HEK293 (cell line): ENCODE measurements around the gene KCNH8.

Experiments used
- GFI1B ChIP-seq: fragments of 450-650 bp; formaldehyde crosslinking; IDR thresholded peaks from 2 replicates; pipeline ENCODE4 v1.5.1; 2016; ENCODE audit warnings: missing biosample characterization, missing genetic modification characterization
- GLIS1 ChIP-seq: fragments of 450-650 bp; formaldehyde crosslinking; IDR thresholded peaks from 2 replicates; pipeline ENCODE4 v1.5.1; 2016; ENCODE audit warnings: missing biosample characterization, missing genetic modification characterization
- GLIS2 ChIP-seq: fragments of 450-650 bp; formaldehyde crosslinking; IDR thresholded peaks from 2 replicates; pipeline ENCODE4 v1.5.1; 2016; ENCODE audit warnings: missing biosample characterization, missing genetic modification characterization
- SP2 ChIP-seq: fragments of 450-650 bp; formaldehyde crosslinking; IDR thresholded peaks from 2 replicates; pipeline ENCODE4 v1.5.1; 2016; ENCODE audit warnings: missing biosample characterization, missing genetic modification characterization
- WT1 ChIP-seq: fragments of 450-650 bp; formaldehyde crosslinking; IDR thresholded peaks from 2 replicates; pipeline ENCODE4 v1.5.1; 2016; ENCODE audit warnings: missing biosample characterization, missing genetic modification characterization
- ZBTB1 ChIP-seq: fragments of 450-650 bp; formaldehyde crosslinking; IDR thresholded peaks from 2 replicates; pipeline ENCODE4 v1.5.1; 2016; ENCODE audit warnings: missing biosample characterization, missing genetic modification characterization
- ZBTB21 ChIP-seq: fragments of 450-650 bp; formaldehyde crosslinking; IDR thresholded peaks from 2 replicates; pipeline ENCODE4 v1.5.1; 2017; ENCODE audit warnings: missing biosample characterization, missing genetic modification characterization
- ZBTB6 ChIP-seq: fragments of 450-650 bp; formaldehyde crosslinking; IDR thresholded peaks from 2 replicates; pipeline ENCODE4 v1.5.1; 2017; ENCODE audit warnings: missing biosample characterization, missing genetic modification characterization
- ZFP3 ChIP-seq: fragments of 450-650 bp; formaldehyde crosslinking; IDR thresholded peaks from 2 replicates; pipeline ENCODE4 v1.5.1; 2016; ENCODE audit warnings: low read depth, missing biosample characterization, missing genetic modification characterization
- ZFP41 ChIP-seq: fragments of 450-650 bp; formaldehyde crosslinking; IDR thresholded peaks from 2 replicates; pipeline ENCODE4 v1.5.1; 2016; ENCODE audit warnings: missing biosample characterization, missing genetic modification characterization, borderline replicate concordance
- ZNF133 ChIP-seq: fragments of 450-650 bp; formaldehyde crosslinking; IDR thresholded peaks from 2 replicates; pipeline ENCODE4 v1.5.1; 2016; ENCODE audit warnings: missing biosample characterization, missing genetic modification characterization
- ZNF140 ChIP-seq: fragments of 450-650 bp; formaldehyde crosslinking; IDR thresholded peaks from 2 replicates; pipeline ENCODE4 v1.5.1; 2016; ENCODE audit warnings: missing biosample characterization, missing genetic modification characterization
- ZNF211 ChIP-seq: fragments of 450-650 bp; formaldehyde crosslinking; IDR thresholded peaks from 2 replicates; pipeline ENCODE4 v1.5.1; 2016; ENCODE audit warnings: low read depth, missing biosample characterization, missing genetic modification characterization
- ZNF223 ChIP-seq: fragments of 450-650 bp; formaldehyde crosslinking; IDR thresholded peaks from 2 replicates; pipeline ENCODE4 v1.5.1; 2016; ENCODE audit warnings: missing biosample characterization, missing genetic modification characterization
- ZNF341 ChIP-seq: fragments of 450-650 bp; formaldehyde crosslinking; IDR thresholded peaks from 2 replicates; pipeline ENCODE4; 2016; ENCODE audit warnings: low read depth, missing biosample characterization, missing genetic modification characterization
- ZNF354C ChIP-seq: fragments of 450-650 bp; formaldehyde crosslinking; IDR thresholded peaks from 2 replicates; pipeline ENCODE4 v1.5.1; 2016; ENCODE audit warnings: missing biosample characterization, missing genetic modification characterization, low read depth, borderline replicate concordance
- ZNF366 ChIP-seq: fragments of 450-650 bp; formaldehyde crosslinking; conservative IDR thresholded peaks from 2 replicates; pipeline ENCODE4 v1.5.1; 2016; ENCODE audit warnings: missing biosample characterization, missing genetic modification characterization
- ZNF423 ChIP-seq: fragments of 450-650 bp; formaldehyde crosslinking; IDR thresholded peaks from 2 replicates; pipeline ENCODE4 v1.5.1; 2016; ENCODE audit warnings: missing biosample characterization, missing genetic modification characterization
- ZNF473 ChIP-seq: fragments of 450-650 bp; formaldehyde crosslinking; IDR thresholded peaks from 2 replicates; pipeline ENCODE4 v1.5.1; 2017; ENCODE audit warnings: missing biosample characterization, missing genetic modification characterization
- ZNF488 ChIP-seq: fragments of 450-650 bp; formaldehyde crosslinking; IDR thresholded peaks from 2 replicates; pipeline ENCODE4 v1.5.1; 2016; ENCODE audit warnings: missing biosample characterization, missing genetic modification characterization
- ZNF544 ChIP-seq: fragments of 450-650 bp; formaldehyde crosslinking; IDR thresholded peaks from 2 replicates; pipeline ENCODE4 v1.5.0; 2017; ENCODE audit warnings: missing biosample characterization, missing genetic modification characterization
- ZNF555 ChIP-seq: fragments of 450-650 bp; formaldehyde crosslinking; conservative IDR thresholded peaks from 2 replicates; pipeline ENCODE4 v1.5.1; 2017; ENCODE audit warnings: missing biosample characterization, mild to moderate bottlenecking, missing genetic modification characterization, inconsistent platforms
- ZNF580 ChIP-seq: fragments of 450-650 bp; formaldehyde crosslinking; IDR thresholded peaks from 2 replicates; pipeline ENCODE4 v1.5.1; 2016; ENCODE audit warnings: missing biosample characterization, missing genetic modification characterization
- ZNF621 ChIP-seq: fragments of 450-650 bp; formaldehyde crosslinking; IDR thresholded peaks from 2 replicates; pipeline ENCODE4 v1.5.1; 2017; ENCODE audit warnings: missing biosample characterization, missing genetic modification characterization
- ZNF623 ChIP-seq: fragments of 450-650 bp; formaldehyde crosslinking; IDR thresholded peaks from 2 replicates; pipeline ENCODE4 v1.5.1; 2016; ENCODE audit warnings: missing biosample characterization, missing genetic modification characterization
- ZNF629 ChIP-seq: fragments of 450-650 bp; formaldehyde crosslinking; IDR thresholded peaks from 2 replicates; pipeline ENCODE4 v1.5.1; 2017; ENCODE audit warnings: missing biosample characterization, missing genetic modification characterization
- ZNF701 ChIP-seq: fragments of 450-650 bp; formaldehyde crosslinking; IDR thresholded peaks from 2 replicates; pipeline ENCODE4 v1.5.1; 2016; ENCODE audit warnings: missing biosample characterization, missing genetic modification characterization
- ZNF707 ChIP-seq: fragments of 450-650 bp; formaldehyde crosslinking; IDR thresholded peaks from 2 replicates; pipeline ENCODE4 v1.5.1; 2016; ENCODE audit warnings: missing biosample characterization, missing genetic modification characterization
- ZNF777 ChIP-seq: fragments of 450-650 bp; formaldehyde crosslinking; IDR thresholded peaks from 2 replicates; pipeline ENCODE4 v1.5.1; 2017; ENCODE audit warnings: missing biosample characterization, missing genetic modification characterization, borderline replicate concordance
- TF ChIP-seq, protein P1 (sequence below): fragments of 450-650 bp; formaldehyde crosslinking; optimal IDR thresholded peaks from 2 replicates; pipeline ENCODE3; 2016; ENCODE audit warnings: missing biosample characterization, mild to moderate bottlenecking, missing genetic modification characterization
- TF ChIP-seq, protein P2 (sequence below): IDR thresholded peaks from 2 replicates; pipeline ENCODE4 v1.6.1; 2011; ENCODE audit warnings: mild to moderate bottlenecking, low read depth, low read length, borderline replicate concordance
- TF ChIP-seq, protein P3 (sequence below): fragments of 450-650 bp; formaldehyde crosslinking; IDR thresholded peaks from 2 replicates; pipeline ENCODE4 v1.5.1; 2017; ENCODE audit warnings: missing biosample characterization, missing genetic modification characterization
- TF ChIP-seq, protein P4 (sequence below): fragments of 450-650 bp; formaldehyde crosslinking; IDR thresholded peaks from 2 replicates; pipeline ENCODE4 v1.5.1; 2016; ENCODE audit warnings: missing biosample characterization, missing genetic modification characterization

KCNH8 gene

DNA sequence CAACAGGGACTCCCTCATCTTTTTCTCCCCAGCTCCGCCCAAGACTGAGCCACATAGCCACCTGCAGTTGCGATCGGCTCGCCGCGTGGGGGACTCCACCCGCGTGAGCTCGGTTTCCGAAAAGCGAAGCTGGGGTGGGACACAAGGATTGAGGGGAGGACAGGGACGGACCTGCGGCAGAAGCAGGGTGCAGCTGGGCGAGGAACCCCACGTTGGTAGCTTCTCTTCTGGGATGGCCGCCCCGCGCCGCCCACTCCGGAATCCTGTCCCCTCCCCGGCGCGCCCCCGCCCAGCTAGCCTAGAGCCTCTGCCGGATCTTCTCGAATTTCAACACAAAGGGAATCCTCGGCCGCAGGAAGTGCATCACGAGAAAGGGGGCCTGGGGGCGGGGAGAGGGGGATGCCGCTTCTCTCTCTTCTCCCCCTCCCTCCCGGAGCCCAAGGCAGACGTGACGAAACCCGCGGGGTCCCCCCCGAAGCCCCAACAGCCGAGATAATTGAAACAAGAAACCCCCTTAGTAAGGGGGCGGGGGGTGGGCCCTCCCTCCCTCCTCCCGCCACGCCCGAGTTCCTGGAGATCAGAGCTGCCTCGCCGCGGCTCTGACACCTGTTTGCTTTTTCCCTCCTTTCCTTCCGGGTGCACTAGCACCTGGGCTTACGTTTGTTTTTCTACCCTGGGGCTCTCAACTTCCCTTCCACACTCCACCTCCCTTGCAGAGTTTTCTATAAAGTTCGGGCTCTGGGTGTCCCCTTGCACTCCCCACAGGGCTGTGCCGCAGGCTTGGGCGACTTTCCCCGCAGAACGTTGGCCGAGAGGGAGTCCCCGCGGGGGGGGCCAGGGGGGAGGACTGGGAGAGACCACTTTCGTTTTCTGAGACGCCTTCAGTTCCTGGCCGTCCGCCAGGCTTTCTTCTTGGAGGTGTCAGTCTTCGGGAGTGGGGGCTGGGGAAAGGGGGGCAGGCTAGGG, 1.3 kb upstream of the KCNH8 start (continued):
- 0 out of 2 replicates have a peak, but pooled peaks have one; percentile 30 for TF ChIP-seq ZBTB6 (tag by site-specific recombination)
- TF ChIP-seq ZNF623: no peak
- peak; percentile 54 for TF ChIP-seq GLIS1 (tag by site-specific recombination)
- no peak for TF ChIP-seq ZNF223 (tag by site-specific recombination)
- TF ChIP-seq, protein P1, sequence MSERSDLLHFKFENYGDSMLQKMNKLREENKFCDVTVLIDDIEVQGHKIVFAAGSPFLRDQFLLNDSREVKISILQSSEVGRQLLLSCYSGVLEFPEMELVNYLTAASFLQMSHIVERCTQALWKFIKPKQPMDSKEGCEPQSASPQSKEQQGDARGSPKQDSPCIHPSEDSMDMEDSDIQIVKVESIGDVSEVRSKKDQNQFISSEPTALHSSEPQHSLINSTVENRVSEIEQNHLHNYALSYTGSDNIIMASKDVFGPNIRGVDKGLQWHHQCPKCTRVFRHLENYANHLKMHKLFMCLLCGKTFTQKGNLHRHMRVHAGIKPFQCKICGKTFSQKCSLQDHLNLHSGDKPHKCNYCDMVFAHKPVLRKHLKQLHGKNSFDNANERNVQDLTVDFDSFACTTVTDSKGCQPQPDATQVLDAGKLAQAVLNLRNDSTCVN (tag by site-specific recombination): peak; percentile 49
- TF ChIP-seq SP2 (tag by site-specific recombination): peak; percentile 57
- TF ChIP-seq ZFP3 (tag by site-specific recombination): no peak
- no peak for TF ChIP-seq ZNF423 (tag by site-specific recombination)
- no peak for TF ChIP-seq ZNF555 (tag by site-specific recombination)
- no peak for TF ChIP-seq ZNF211 (tag by site-specific recombination)
- no peak for TF ChIP-seq ZNF621
- TF ChIP-seq ZNF544: no peak
- 0 out of 2 replicates have a peak, but pooled peaks have one; percentile 10 for TF ChIP-seq WT1 (tag by site-specific recombination)
- TF ChIP-seq ZBTB21 (tag by site-specific recombination): peak; percentile 88
- TF ChIP-seq GLIS2 (tag by site-specific recombination): peak; percentile 41; the same call in 1 of the 2 replicates
- no peak for TF ChIP-seq GFI1B
- no peak for TF ChIP-seq ZNF133 (tag by site-specific recombination)
- no peak for TF ChIP-seq ZNF354C (tag by site-specific recombination)
- no peak for TF ChIP-seq ZNF707
- peak; percentile 20; the same call in 1 of the 2 replicates for TF ChIP-seq ZNF341 (tag by site-specific recombination)
- TF ChIP-seq ZNF580 (tag by site-specific recombination): no peak
- no peak for TF ChIP-seq ZNF777 (tag by site-specific recombination)
- TF ChIP-seq ZNF473: no peak
- TF ChIP-seq ZNF366 (tag by site-specific recombination): peak; percentile 64; the same call in 1 of the 2 replicates
- TF ChIP-seq ZNF701 (tag by site-specific recombination): no peak
- TF ChIP-seq, protein P2, sequence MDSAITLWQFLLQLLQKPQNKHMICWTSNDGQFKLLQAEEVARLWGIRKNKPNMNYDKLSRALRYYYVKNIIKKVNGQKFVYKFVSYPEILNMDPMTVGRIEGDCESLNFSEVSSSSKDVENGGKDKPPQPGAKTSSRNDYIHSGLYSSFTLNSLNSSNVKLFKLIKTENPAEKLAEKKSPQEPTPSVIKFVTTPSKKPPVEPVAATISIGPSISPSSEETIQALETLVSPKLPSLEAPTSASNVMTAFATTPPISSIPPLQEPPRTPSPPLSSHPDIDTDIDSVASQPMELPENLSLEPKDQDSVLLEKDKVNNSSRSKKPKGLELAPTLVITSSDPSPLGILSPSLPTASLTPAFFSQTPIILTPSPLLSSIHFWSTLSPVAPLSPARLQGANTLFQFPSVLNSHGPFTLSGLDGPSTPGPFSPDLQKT: no peak
- TF ChIP-seq ZNF488 (tag by site-specific recombination): no peak
- TF ChIP-seq ZNF140 (tag by site-specific recombination): no peak
- no peak for TF ChIP-seq ZFP41 (tag by site-specific recombination)
- TF ChIP-seq, protein P3, sequence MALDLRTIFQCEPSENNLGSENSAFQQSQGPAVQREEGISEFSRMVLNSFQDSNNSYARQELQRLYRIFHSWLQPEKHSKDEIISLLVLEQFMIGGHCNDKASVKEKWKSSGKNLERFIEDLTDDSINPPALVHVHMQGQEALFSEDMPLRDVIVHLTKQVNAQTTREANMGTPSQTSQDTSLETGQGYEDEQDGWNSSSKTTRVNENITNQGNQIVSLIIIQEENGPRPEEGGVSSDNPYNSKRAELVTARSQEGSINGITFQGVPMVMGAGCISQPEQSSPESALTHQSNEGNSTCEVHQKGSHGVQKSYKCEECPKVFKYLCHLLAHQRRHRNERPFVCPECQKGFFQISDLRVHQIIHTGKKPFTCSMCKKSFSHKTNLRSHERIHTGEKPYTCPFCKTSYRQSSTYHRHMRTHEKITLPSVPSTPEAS (tag by site-specific recombination): no peak
- TF ChIP-seq, protein P4, sequence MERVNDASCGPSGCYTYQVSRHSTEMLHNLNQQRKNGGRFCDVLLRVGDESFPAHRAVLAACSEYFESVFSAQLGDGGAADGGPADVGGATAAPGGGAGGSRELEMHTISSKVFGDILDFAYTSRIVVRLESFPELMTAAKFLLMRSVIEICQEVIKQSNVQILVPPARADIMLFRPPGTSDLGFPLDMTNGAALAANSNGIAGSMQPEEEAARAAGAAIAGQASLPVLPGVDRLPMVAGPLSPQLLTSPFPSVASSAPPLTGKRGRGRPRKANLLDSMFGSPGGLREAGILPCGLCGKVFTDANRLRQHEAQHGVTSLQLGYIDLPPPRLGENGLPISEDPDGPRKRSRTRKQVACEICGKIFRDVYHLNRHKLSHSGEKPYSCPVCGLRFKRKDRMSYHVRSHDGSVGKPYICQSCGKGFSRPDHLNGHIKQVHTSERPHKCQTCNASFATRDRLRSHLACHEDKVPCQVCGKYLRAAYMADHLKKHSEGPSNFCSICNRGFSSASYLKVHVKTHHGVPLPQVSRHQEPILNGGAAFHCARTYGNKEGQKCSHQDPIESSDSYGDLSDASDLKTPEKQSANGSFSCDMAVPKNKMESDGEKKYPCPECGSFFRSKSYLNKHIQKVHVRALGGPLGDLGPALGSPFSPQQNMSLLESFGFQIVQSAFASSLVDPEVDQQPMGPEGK: peak; percentile 77
- peak; percentile 83 for TF ChIP-seq ZNF629 (tag by site-specific recombination)
- TF ChIP-seq ZBTB1 (tag by site-specific recombination): no peak
